ENCODE results near the gene PGM2L1. TPM values are rescaled to one million over a fixed set of nuclear protein-coding genes. Genes with fewer than 3 reads are reported as not detected.

PGM2L1 gene
- total and polyA plus RNA-seq, 2 experiments from 2014 or later = 4.7 to 5.6 TPM

- Histone ChIP-seq H3K4me1 (ENCODE audit: low read depth) (no peaks in the 10 kb centered on the region), H3K4me3 (no peak overlapping the region), H3K36me3 (no peaks in the 10 kb centered on the region), H3K27me3 (no peaks in the 10 kb centered on the region), H3K9me3 (ENCODE audit: low read depth) (no peaks in the 10 kb centered on the region), H3K27ac (no peak overlapping the region)
- no peak for DNase-seq (ENCODE audit: low read depth in 1 of 2, low spot score in 1 of 2)
- no peak for TF ChIP-seq CTCF (IDR thresholded peaks at IDR 0.05; ENCODE audit: low read depth, low read length)
These were observed 13.6 kb downstream of the PGM2L1 start for GRCh38 chr11:74384641-74385040.

GRCh38 chr11:74380746-74381439, 17.3 kb downstream of the PGM2L1 start:
- H3K36me3 ChIP-seq = no peaks in the 10 kb centered on the region
- no peaks in the 10 kb centered on the region for H3K9me3 ChIP-seq (ENCODE audit: low read depth)
- no peak for TF ChIP-seq CTCF (IDR thresholded peaks at IDR 0.05; ENCODE audit: low read depth, low read length)
- DNase-seq (ENCODE audit: low read depth in 1 of 2, low spot score in 1 of 2) = no peak
- no peaks in the 10 kb centered on the region for H3K27me3 ChIP-seq
- H3K4me1 ChIP-seq (ENCODE audit: low read depth) = no peaks in the 10 kb centered on the region
- no peak overlapping the region for H3K4me3 ChIP-seq
- H3K27ac ChIP-seq = no peak overlapping the region

- Histone ChIP-seq H3K9me3 (ENCODE audit: low read depth) (no peaks in the 10 kb centered on the region), H3K27me3 (no peaks in the 10 kb centered on the region), H3K4me1 (ENCODE audit: low read depth) (no peaks in the 10 kb centered on the region), H3K36me3 (no peaks in the 10 kb centered on the region), H3K27ac (no peak overlapping the region), H3K4me3 (no peak overlapping the region)
- DNase-seq (ENCODE audit: low read depth in 1 of 2, low spot score in 1 of 2) = no peak
- no peak for TF ChIP-seq CTCF (IDR thresholded peaks at IDR 0.05; ENCODE audit: low read depth, low read length)
These were observed 20.5 kb downstream of the PGM2L1 start for GRCh38 chr11:74377689-74378088.

- H3K27me3 ChIP-seq = no peaks in the 10 kb centered on the region
- no peak overlapping the region for H3K27ac ChIP-seq
- H3K9me3 ChIP-seq (ENCODE audit: low read depth) = no peaks in the 10 kb centered on the region
- peak in 1 of 2 donors; percentile 7 for DNase-seq (ENCODE audit: low read depth in 1 of 2, low spot score in 1 of 2)
- H3K36me3 ChIP-seq = no peaks in the 10 kb centered on the region
- no peaks in the 10 kb centered on the region for H3K4me1 ChIP-seq (ENCODE audit: low read depth)
- no peak overlapping the region for H3K4me3 ChIP-seq
- no peak for TF ChIP-seq CTCF (IDR thresholded peaks at IDR 0.05; ENCODE audit: low read depth, low read length)
These were observed 24.9 kb downstream of the PGM2L1 start for GRCh38 chr11:74373382-74373781.

- peak in 1 of 2 donors; percentile 21 for DNase-seq (ENCODE audit: low read depth in 1 of 2, low spot score in 1 of 2)
- Histone ChIP-seq H3K27ac (no peak overlapping the region), H3K27me3 (no peaks in the 10 kb centered on the region), H3K9me3 (ENCODE audit: low read depth) (no peaks in the 10 kb centered on the region), H3K4me1 (ENCODE audit: low read depth) (no peaks in the 10 kb centered on the region), H3K4me3 (no peak overlapping the region), H3K36me3 (no peaks in the 10 kb centered on the region)
- no peak for TF ChIP-seq CTCF (IDR thresholded peaks at IDR 0.05; ENCODE audit: low read depth, low read length)
These were observed 26.8 kb downstream of the PGM2L1 start for GRCh38 chr11:74371269-74372052.
